IMR-90 (cell line): ENCODE measurements around the gene PANK4. TPM values are rescaled to one million over a fixed set of nuclear protein-coding genes. Genes with fewer than 3 reads are reported as not detected.

Experiments
- ATAC-seq: fragments of 200-7000 bp; cut with Tn5 transposase; 2 replicates; pipeline ENCODE4 v1.9.1; 2020; ENCODE audit warnings: low read depth, mild to moderate bottlenecking, moderate library complexity
- BruUV-seq: library from RNA; stranded (reverse); fragments of 400-500 nt; replicated peaks from 2 replicates; lab custom pipeline; 2021; lab: Mats Ljungman, UMichigan
- CTCF ChIA-PET: fragments of 300-600 bp; formaldehyde crosslinking; extraction: SDS; loops from one replicate; lab custom pipeline; 2021; ENCODE audit warnings: antibody characterized with exemption; lab: Yijun Ruan, JAX
- POLR2A ChIA-PET: fragments of 300-600 bp; sonication (Branson Sonifier 250); formaldehyde crosslinking; loops from one replicate; lab custom pipeline; 2022; ENCODE audit warnings: antibody characterized with exemption; ENCODE audit not compliant: unreplicated experiment; lab: Charles Lee
- DNase-seq: peaks from one replicate; pipeline ENCODE4 v3.0.0; 2013
- H2AFZ ChIP-seq: replicated peaks from 2 replicates; pipeline ENCODE3; 2013; ENCODE audit warnings: low read length, mild to moderate bottlenecking; ENCODE audit not compliant: poor library complexity
- H2AK5ac ChIP-seq: 2 replicates; pipeline ENCODE4 v1.6.1; 2013; ENCODE audit warnings: low read depth, low read length, inconsistent platforms
- H2AK9ac ChIP-seq: replicated peaks from 2 replicates; pipeline ENCODE3; 2013; ENCODE audit warnings: mild to moderate bottlenecking, low read depth, low read length, moderate library complexity; ENCODE audit not compliant: poor library complexity
- H2BK120ac ChIP-seq: 2 replicates; pipeline ENCODE4 v1.6.1; 2013; ENCODE audit warnings: low read depth, low read length, inconsistent platforms
- H2BK15ac ChIP-seq: 3 replicates; pipeline ENCODE4 v1.6.1; 2013; ENCODE audit warnings: low read depth, low read length, inconsistent platforms
- H2BK20ac ChIP-seq: 2 replicates; pipeline ENCODE4 v1.6.1; 2013; ENCODE audit warnings: low read depth, mild to moderate bottlenecking, inconsistent platforms, low read length, moderate library complexity
- H2BK5ac ChIP-seq: 2 replicates; pipeline ENCODE4 v1.6.1; 2013; ENCODE audit warnings: mild to moderate bottlenecking, low read depth, low read length, inconsistent platforms; ENCODE audit not compliant: poor library complexity, severe bottlenecking
- H3K14ac ChIP-seq: replicated peaks from 2 replicates; pipeline ENCODE4 v1.6.1; 2013; ENCODE audit warnings: low read depth, low read length, inconsistent platforms
- H3K18ac ChIP-seq: 2 replicates; pipeline ENCODE4 v1.6.1; 2013; ENCODE audit warnings: low read depth, low read length, control low read depth
- H3K23ac ChIP-seq: 2 replicates; pipeline ENCODE4 v1.6.1; 2013; ENCODE audit warnings: low read depth, low read length, inconsistent platforms
- H3K27ac ChIP-seq: 2 replicates; pipeline ENCODE4 v1.5.1; 2013; ENCODE audit warnings: mild to moderate bottlenecking, control low read depth, low read length; ENCODE audit not compliant: insufficient read depth
- H3K27me3 ChIP-seq: 2 replicates; pipeline ENCODE4 v1.6.1; 2013; ENCODE audit warnings: low read length; ENCODE audit not compliant: control insufficient read depth, insufficient read depth
- H3K36me3 ChIP-seq: 2 replicates; pipeline ENCODE4 v1.6.1; 2013; ENCODE audit warnings: low read length, mixed read lengths; ENCODE audit not compliant: control insufficient read depth, insufficient read depth
- H3K4ac ChIP-seq: 2 replicates; pipeline ENCODE4 v1.6.1; 2013; ENCODE audit warnings: low read depth, low read length, inconsistent platforms
- H3K4me1 ChIP-seq: 2 replicates; pipeline ENCODE4 v1.6.1; 2013; ENCODE audit warnings: low read length, mixed read lengths; ENCODE audit not compliant: control insufficient read depth, insufficient read depth
- H3K4me2 ChIP-seq: 2 replicates; pipeline ENCODE4 v1.6.1; 2013; ENCODE audit warnings: low read depth, mild to moderate bottlenecking, control low read depth, low read length, moderate library complexity
- H3K4me3 ChIP-seq: 2 replicates; pipeline ENCODE4 v1.5.1; 2013; ENCODE audit warnings: low read depth, mild to moderate bottlenecking, control low read depth, low read length, moderate library complexity; ENCODE audit not compliant: insufficient read depth
- H3K56ac ChIP-seq: 2 replicates; pipeline ENCODE4 v1.6.1; 2013; ENCODE audit warnings: low read length, inconsistent platforms; ENCODE audit not compliant: insufficient read depth; ENCODE audit errors: extremely low read depth
- H3K79me1 ChIP-seq, 2 experiments: 2 replicates each; pipeline ENCODE4 v1.6.1; 2013; ENCODE audit warnings: low read length in 2 of 2, inconsistent platforms in 1 of 2, low read depth in 1 of 2
- H3K9ac ChIP-seq: 2 replicates; pipeline ENCODE4 v1.6.1; 2013; ENCODE audit warnings: low read depth, low read length, control low read depth
- H3K9me1 ChIP-seq: 2 replicates; pipeline ENCODE4 v1.6.1; 2013; ENCODE audit warnings: low read length, inconsistent platforms; ENCODE audit not compliant: insufficient read depth
- H3K9me3 ChIP-seq: 2 replicates; pipeline ENCODE4 v1.6.1; 2013; ENCODE audit warnings: low read length; ENCODE audit not compliant: control insufficient read depth, insufficient read depth
- H4K20me1 ChIP-seq: 2 replicates; pipeline ENCODE4 v1.6.1; 2013; ENCODE audit warnings: low read length, inconsistent platforms; ENCODE audit not compliant: insufficient read depth
- H4K5ac ChIP-seq: 2 replicates; pipeline ENCODE4 v1.6.1; 2013; ENCODE audit warnings: mild to moderate bottlenecking, low read depth, low read length, control low read depth
- H4K8ac ChIP-seq, 2 experiments: 2 replicates each; pipeline ENCODE4 v1.6.1; 2013; ENCODE audit warnings: low read depth in 2 of 2, low read length in 2 of 2, control low read depth in 1 of 2, inconsistent platforms in 1 of 2
- H4K91ac ChIP-seq: 2 replicates; pipeline ENCODE4 v1.6.1; 2013; ENCODE audit warnings: low read depth, low read length, inconsistent platforms; ENCODE audit not compliant: insufficient read depth
- BHLHE40 ChIP-seq: fragments of 150-350 bp; IDR thresholded peaks from 2 replicates; pipeline ENCODE4 v1.6.1; 2016; ENCODE audit warnings: mild to moderate bottlenecking, low read depth, low read length
- CEBPB ChIP-seq: IDR thresholded peaks from 2 replicates; pipeline ENCODE4 v1.6.1; 2012; ENCODE audit warnings: low read depth, low read length, improper control_type of control experiment
- CHD1 ChIP-seq: IDR thresholded peaks from 2 replicates; pipeline ENCODE4 v1.6.1; 2012; ENCODE audit warnings: low read depth, low read length, improper control_type of control experiment
- CTCF ChIP-seq: conservative IDR thresholded peaks from 2 replicates; pipeline ENCODE4 v1.5.1; 2012; ENCODE audit warnings: mild to moderate bottlenecking, low read depth, low read length, improper control_type of control experiment
- MAFK ChIP-seq: IDR thresholded peaks from 2 replicates; pipeline ENCODE4 v1.6.1; 2012; ENCODE audit warnings: low read depth, low read length, improper control_type of control experiment
- MAZ ChIP-seq: IDR thresholded peaks from 2 replicates; pipeline ENCODE4 v1.6.1; 2012; ENCODE audit warnings: low read depth, mild to moderate bottlenecking, low read length, improper control_type of control experiment, moderate library complexity, borderline replicate concordance
- NFE2L2 ChIP-seq: fragments of 150-350 bp; IDR thresholded peaks from 2 replicates; pipeline ENCODE4 v1.6.1; 2016; ENCODE audit warnings: low read depth, mild to moderate bottlenecking, low read length
- POLR2A ChIP-seq: IDR thresholded peaks from 2 replicates; pipeline ENCODE4 v1.6.1; 2012; ENCODE audit warnings: mild to moderate bottlenecking, low read depth, low read length
- RAD21 ChIP-seq: IDR thresholded peaks from 2 replicates; pipeline ENCODE4 v1.6.1; 2012; ENCODE audit warnings: low read length, improper control_type of control experiment
- RCOR1 ChIP-seq: IDR thresholded peaks from 2 replicates; pipeline ENCODE4 v1.6.1; 2012; ENCODE audit warnings: mild to moderate bottlenecking, low read length, improper control_type of control experiment; ENCODE audit not compliant: insufficient replicate concordance
- SMC3 ChIP-seq: fragments of 150-350 bp; IDR thresholded peaks from 2 replicates; pipeline ENCODE4 v1.6.1; 2016; ENCODE audit warnings: low read depth, mild to moderate bottlenecking, antibody characterized with exemption, low read length, moderate library complexity
- WGBS, 2 experiments: methylation state at CpG; one replicate each; pipeline versions ENCODE4 v1.1.5 to v1.1.7; 2013; ENCODE audit warnings: missing lambda C conversion rate in 2 of 2; ENCODE audit not compliant: insufficient read length in 1 of 2; ENCODE audit errors: extremely low coverage in 2 of 2; 5-methylcytosine and 5-hydroxymethylcytosine counted together
- dilution Hi-C: fragments of 300-500 bp; cut with HindIII; formaldehyde crosslinking; loops from one replicate; pipeline ENCODE4 v1.14.3; 2018; ENCODE audit warnings: low sequenced_read_pairs; ENCODE audit not compliant: unreplicated experiment
- in situ Hi-C: fragments of 300-500 bp; cut with MboI; formaldehyde crosslinking; loops from 3 replicates; pipeline ENCODE4 v1.14.3; 2019; ENCODE audit warnings: low sequenced_read_pairs, inconsistent platforms, mixed read lengths
- intact Hi-C: fragments of 100-400 bp; cut with micrococcal nuclease; formaldehyde crosslinking; loops from 2 replicates; pipeline ENCODE4 v1.10.0; 2022
- polyA plus RNA-seq, 3 experiments: library from polyadenylated mRNA; depleted of rRNA; stranded (reverse); fragments of >200 nt; gene quantifications; 2 replicates each; pipeline ENCODE4 v1.2.3, GENCODE V29; 2012; ENCODE audit warnings: low replicate concordance in 1 of 3
- total RNA-seq: library from RNA; depleted of rRNA; stranded (reverse); fragments of >200 nt; gene quantifications from 2 replicates; pipeline ENCODE4 v1.2.3, GENCODE V29; 2012
- TF ChIP-seq, protein P1 (sequence below): fragments of 150-350 bp; IDR thresholded peaks from 2 replicates; pipeline ENCODE4 v1.6.1; 2017; ENCODE audit warnings: mild to moderate bottlenecking, antibody characterized with exemption, low read length, low read depth

Gene PANK4
- total and polyA plus RNA-seq, 2 of the 4 experiments (the other 2 are of a cell fraction) = 14.0 to 18.5 TPM

DNA sequence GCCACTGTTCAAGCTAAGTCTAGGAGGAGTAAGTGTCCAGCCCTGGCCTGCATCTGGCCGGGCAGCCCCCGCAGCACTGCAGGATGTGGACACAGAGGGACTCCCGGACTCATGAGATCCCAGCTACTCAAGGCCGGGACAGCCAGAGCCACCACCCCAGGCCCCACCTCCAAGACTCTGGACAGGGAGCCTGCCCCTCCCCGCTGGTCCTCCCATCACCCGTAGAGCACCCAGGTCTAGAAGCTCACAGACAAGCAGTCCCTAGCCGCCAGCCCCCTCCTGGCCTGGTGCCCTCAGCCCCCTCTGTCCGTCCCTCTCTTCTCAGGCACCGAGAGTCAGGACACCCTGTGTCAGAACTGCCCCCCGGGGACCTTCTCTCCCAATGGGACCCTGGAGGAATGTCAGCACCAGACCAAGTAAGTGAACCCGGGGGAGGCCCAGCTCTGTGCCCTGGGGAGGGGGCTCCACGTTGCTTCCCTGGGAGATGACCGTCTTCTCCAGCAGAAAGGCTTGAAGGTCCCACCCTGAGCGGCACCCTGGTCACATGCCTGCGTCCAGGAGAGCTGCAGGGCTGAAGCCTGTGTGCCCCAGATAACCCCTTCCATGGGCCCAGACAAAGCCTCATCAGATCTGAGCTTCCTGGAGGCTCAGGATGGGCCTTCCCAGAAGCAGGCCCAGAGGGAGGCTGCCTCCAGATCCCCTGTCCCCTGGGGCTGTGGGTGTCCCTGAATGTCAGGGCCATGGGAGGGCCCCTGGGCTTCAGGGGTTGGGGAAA lies 34.1 kb upstream of the PANK4 start (continued):
- no peak for TF ChIP-seq RCOR1

GRCh38 chr1:2559509-2560298 lies 33.3 kb upstream of the PANK4 start:
- Histone ChIP-seq H4K8ac (no peak overlapping the region), H4K91ac (no peak overlapping the region), H2BK5ac (no peak overlapping the region), H3K9me3 (no peaks in the 10 kb centered on the region), H3K23ac (no peak overlapping the region), H3K4me3 (no peak overlapping the region), H3K27me3 (peaks cover 3% of the 10 kb centered on the region; the same call in 1 of the 2 replicates), H2AFZ (no peak overlapping the region), H2BK120ac (no peak overlapping the region), H3K27ac (no peak overlapping the region), H2BK20ac (no peak overlapping the region), H3K4me1 (no peaks in the 10 kb centered on the region), H3K9me1 (no peaks in the 10 kb centered on the region), H3K36me3 (no peaks in the 10 kb centered on the region), H3K79me1 (no peaks in the 10 kb centered on the region), H3K56ac (no peak overlapping the region), H3K14ac (no peak overlapping the region), H3K18ac (no peak overlapping the region), H4K20me1 (no peaks in the 10 kb centered on the region), H2AK5ac (no peak overlapping the region), H4K5ac (no peak overlapping the region), H2AK9ac (no peak overlapping the region), H3K4ac (no peak overlapping the region), H2BK15ac (no peak overlapping the region), H3K4me2 (no peak overlapping the region), H3K9ac (no peak overlapping the region)
- dilution Hi-C loops = no loop called here
- 70% methylated on average over 7 of the region's 35 CpGs; no CpG with 5 or more reads in 1 of the 2 experiments for WGBS, 2 experiments
- intact Hi-C loops = no loop called here
- ChIA-PET POLR2A (no interaction called here), CTCF (no interaction called here)
- ATAC-seq (no peak), DNase-seq (no peak)
- no TSS peak for BruUV-seq
- in situ Hi-C loops = no loop called here
- no peak for TF ChIP-seq NFE2L2
- TF ChIP-seq, protein P1, sequence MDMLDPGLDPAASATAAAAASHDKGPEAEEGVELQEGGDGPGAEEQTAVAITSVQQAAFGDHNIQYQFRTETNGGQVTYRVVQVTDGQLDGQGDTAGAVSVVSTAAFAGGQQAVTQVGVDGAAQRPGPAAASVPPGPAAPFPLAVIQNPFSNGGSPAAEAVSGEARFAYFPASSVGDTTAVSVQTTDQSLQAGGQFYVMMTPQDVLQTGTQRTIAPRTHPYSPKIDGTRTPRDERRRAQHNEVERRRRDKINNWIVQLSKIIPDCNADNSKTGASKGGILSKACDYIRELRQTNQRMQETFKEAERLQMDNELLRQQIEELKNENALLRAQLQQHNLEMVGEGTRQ = no peak
- TF ChIP-seq MAFK = no peak
- TF ChIP-seq SMC3 = no peak
- TF ChIP-seq CEBPB = no peak
- TF ChIP-seq RCOR1 = no peak
- no peak for TF ChIP-seq MAZ
- TF ChIP-seq CTCF = no peak
- TF ChIP-seq RAD21 = no peak
- TF ChIP-seq POLR2A = no peak
- TF ChIP-seq BHLHE40 = no peak
- no peak for TF ChIP-seq CHD1
